Coronary artery (tissue), 2 donors: ENCODE data around the gene SLIT1.

Experiments used
- DNase-seq: peaks from one replicate; pipeline ENCODE4 v3.0.0-alpha.2; 2017; ENCODE audit warnings: low spot score
- H3K27ac ChIP-seq, 2 donors: fragments of 200-600 bp; sonication (generic); one replicate each; pipeline ENCODE4 v1.5.1; 2016 to 2019
- H3K4me3 ChIP-seq: fragments of 200-600 bp; sonication (generic); 2 replicates; pipeline ENCODE4 v1.5.1; 2016; ENCODE audit warnings: mild to moderate bottlenecking, moderate library complexity
- CTCF ChIP-seq: fragments of 200-600 bp; sonication (generic); IDR thresholded peaks from one replicate; pipeline ENCODE4 v1.5.1; 2019; ENCODE audit warnings: antibody characterized with exemption

The SLIT1 gene

GRCh38 chr10:97057491-97058235 lies 128.1 kb downstream of the SLIT1 start:
- Histone ChIP-seq H3K27ac (no peak overlapping the region), H3K4me3 (no peak overlapping the region)
- no peak for DNase-seq
- no peak for TF ChIP-seq CTCF

DNA sequence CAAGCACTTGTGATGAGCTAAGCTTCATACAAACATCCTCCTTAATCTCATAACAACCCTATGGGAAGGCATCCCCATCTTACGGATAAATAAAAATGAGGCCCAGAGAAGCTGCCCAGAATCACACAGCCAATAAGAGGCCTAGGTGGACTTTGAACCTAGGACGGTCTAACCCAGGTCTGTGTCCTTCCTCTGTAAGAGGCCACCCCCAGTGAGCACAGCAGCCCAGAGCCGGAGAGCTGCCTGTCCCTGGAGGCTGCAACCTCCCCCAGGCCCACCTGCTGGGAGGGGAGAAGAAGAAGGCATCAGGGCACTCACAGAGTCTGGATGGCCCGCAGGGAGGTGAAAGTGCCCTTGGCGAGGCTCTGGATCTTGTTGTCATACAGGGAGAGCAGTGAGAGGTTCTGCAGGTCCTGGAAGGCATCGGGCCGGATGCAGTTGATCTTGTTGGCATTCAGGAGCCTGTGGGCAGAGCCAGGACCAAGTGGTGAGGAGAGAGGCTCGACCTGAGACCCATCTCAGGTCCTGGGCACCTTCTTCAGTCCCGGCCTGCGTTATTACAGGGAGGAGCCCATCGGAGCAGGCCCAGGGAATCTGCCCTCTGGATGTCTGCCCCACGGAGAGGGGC lies 129.6 kb downstream of the SLIT1 start:
- DNase-seq = no peak
- Histone ChIP-seq H3K27ac (no peak overlapping the region), H3K4me3 (no peak overlapping the region)
- TF ChIP-seq CTCF = no peak

DNA sequence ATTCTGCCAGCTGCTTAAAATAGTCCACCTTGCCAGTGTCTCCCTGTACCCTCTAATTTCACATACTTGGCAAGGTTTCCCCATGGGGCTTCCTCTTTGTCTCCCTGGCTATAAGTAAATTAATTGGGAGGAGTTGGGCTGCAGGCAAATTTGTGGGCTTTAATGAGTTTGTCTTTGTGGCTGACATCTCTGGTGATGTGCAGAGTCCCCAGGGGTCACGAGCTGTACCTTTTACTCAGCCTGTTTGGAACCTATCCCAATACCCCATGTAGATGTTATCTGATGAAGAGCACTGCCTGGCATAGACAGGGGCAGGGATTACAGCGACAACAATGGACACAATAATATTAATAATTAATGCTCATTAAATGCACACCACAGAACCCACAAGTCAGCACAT lies 132.5 kb downstream of the SLIT1 start:
- Histone ChIP-seq H3K27ac (no peak overlapping the region), H3K4me3 (no peak overlapping the region)
- no peak for DNase-seq
- TF ChIP-seq CTCF = no peak

- no peak for TF ChIP-seq CTCF
- H3K27ac ChIP-seq = no peak overlapping the region
- no peak for DNase-seq
- H3K4me3 ChIP-seq = no peak overlapping the region
Observed at GRCh38 chr10:97050956-97051496, 134.7 kb downstream of the SLIT1 start.

DNA sequence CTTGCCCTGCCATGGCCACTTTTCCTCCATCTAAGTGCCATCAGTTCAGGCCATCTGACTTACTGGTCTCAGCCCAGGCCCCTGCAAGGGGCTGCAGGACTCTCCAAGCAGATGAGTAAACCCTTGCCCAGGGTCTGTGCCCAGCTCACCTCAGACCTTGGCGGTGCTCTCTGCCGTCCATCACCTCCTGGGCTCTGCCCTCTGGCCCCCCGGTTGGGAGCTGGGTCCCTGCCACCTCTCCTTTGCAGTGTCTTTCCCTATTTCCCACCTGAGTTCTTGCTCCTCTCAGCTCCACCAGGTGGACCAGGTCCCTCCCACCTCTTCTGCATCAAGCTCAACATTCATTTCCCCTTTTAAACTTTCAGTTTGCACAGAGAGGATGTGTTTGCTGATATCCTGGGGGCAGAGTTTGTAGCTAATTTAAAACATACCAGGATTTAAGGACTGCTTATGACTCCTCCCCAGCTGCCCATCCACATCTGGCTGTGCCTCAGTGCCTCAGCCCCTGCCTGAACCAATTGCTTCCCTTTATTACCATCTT lies 135.5 kb downstream of the SLIT1 start:
- no peak for DNase-seq
- H3K27ac ChIP-seq = no peak overlapping the region
- no peak overlapping the region for H3K4me3 ChIP-seq
- no peak for TF ChIP-seq CTCF

- Histone ChIP-seq H3K4me3 (no peak overlapping the region), H3K27ac (no peak overlapping the region)
- no peak for TF ChIP-seq CTCF
- DNase-seq = no peak
Observed at GRCh38 chr10:97049670-97050069, 136.1 kb downstream of the SLIT1 start.
